SK-N-SH treated with all-trans-retinoic acid at 6 μM for 48 hours (cell line): ENCODE data around the gene CDH22.

Source experiments
- ATAC-seq: fragments of 200-7000 bp; cut with Tn5 transposase; 3 replicates; pipeline ENCODE4 v1.9.1; 2020; ENCODE audit warnings: mild to moderate bottlenecking, moderate library complexity
- ARNTL ChIP-seq: fragments of 450-650 bp; formaldehyde crosslinking; IDR thresholded peaks from 2 replicates; pipeline ENCODE4 v1.5.0; 2020; ENCODE audit warnings: low read depth, mild to moderate bottlenecking, moderate library complexity, borderline replicate concordance
- BACH2 ChIP-seq: fragments of 250-450 bp; sonication (Bioruptor Pico); IDR thresholded peaks from 2 replicates; pipeline ENCODE4 v1.9.0; 2021; ENCODE audit warnings: mild to moderate bottlenecking, borderline replicate concordance
- CSDC2 ChIP-seq: fragments of 250-450 bp; sonication (Bioruptor Pico); IDR thresholded peaks from 2 replicates; pipeline ENCODE4 v1.5.0; 2020; ENCODE audit warnings: mild to moderate bottlenecking, moderate library complexity
- ESRRG ChIP-seq: fragments of 250-450 bp; sonication (Bioruptor Pico); IDR thresholded peaks from 2 replicates; pipeline ENCODE4 v1.6.1; 2021; ENCODE audit warnings: mild to moderate bottlenecking
- GLIS3 ChIP-seq: fragments of 250-450 bp; sonication (Bioruptor Pico); IDR thresholded peaks from 2 replicates; pipeline ENCODE4 v1.5.0; 2020; ENCODE audit warnings: mild to moderate bottlenecking, moderate library complexity
- ISL1 ChIP-seq: fragments of 250-450 bp; sonication (Bioruptor Pico); IDR thresholded peaks from 2 replicates; pipeline ENCODE4 v2.1.2; 2022; ENCODE audit warnings: mild to moderate bottlenecking, moderate library complexity
- OSR1 ChIP-seq: fragments of 250-450 bp; sonication (Bioruptor Pico); IDR thresholded peaks from 2 replicates; pipeline ENCODE4 v1.8.0; 2022; ENCODE audit warnings: moderate library complexity, mild to moderate bottlenecking, inconsistent platforms
- PPARA ChIP-seq: fragments of 250-450 bp; sonication (Bioruptor Pico); IDR thresholded peaks from 2 replicates; pipeline ENCODE4 v1.5.0; 2020; ENCODE audit warnings: mild to moderate bottlenecking, borderline replicate concordance
- RARB ChIP-seq: fragments of 250-450 bp; sonication (Bioruptor Pico); IDR thresholded peaks from 2 replicates; pipeline ENCODE4 v1.8.0; 2021; ENCODE audit warnings: mild to moderate bottlenecking, moderate library complexity
- SNAI2 ChIP-seq: fragments of 250-450 bp; sonication (Bioruptor Pico); IDR thresholded peaks from 2 replicates; pipeline ENCODE4 v1.5.0; 2020; ENCODE audit warnings: mild to moderate bottlenecking, moderate library complexity
- TCF4 ChIP-seq: fragments of 250-450 bp; sonication (Bioruptor Pico); IDR thresholded peaks from 2 replicates; pipeline ENCODE4 v1.8.0; 2021; ENCODE audit warnings: mild to moderate bottlenecking, moderate library complexity, borderline replicate concordance
- TOX ChIP-seq: fragments of 250-450 bp; sonication (Bioruptor Pico); IDR thresholded peaks from 2 replicates; pipeline ENCODE4 v1.8.0; 2021; ENCODE audit warnings: mild to moderate bottlenecking, moderate library complexity, borderline replicate concordance
- ZC3H10 ChIP-seq: fragments of 250-450 bp; sonication (Bioruptor Pico); IDR thresholded peaks from 2 replicates; pipeline ENCODE4 v1.5.1; 2021; ENCODE audit warnings: mild to moderate bottlenecking, moderate library complexity
- ZFP3 ChIP-seq: fragments of 250-450 bp; sonication (Bioruptor Pico); IDR thresholded peaks from 2 replicates; pipeline ENCODE4 v1.5.0; 2020; ENCODE audit warnings: mild to moderate bottlenecking, moderate library complexity
- ZFP30 ChIP-seq: fragments of 450-650 bp; formaldehyde crosslinking; IDR thresholded peaks from 2 replicates; pipeline ENCODE4 v1.5.0; 2022; ENCODE audit warnings: mild to moderate bottlenecking, moderate library complexity
- ZNF565 ChIP-seq: fragments of 450-650 bp; formaldehyde crosslinking; conservative IDR thresholded peaks from 2 replicates; pipeline ENCODE4 v1.5.0; 2020; ENCODE audit warnings: low read depth, mild to moderate bottlenecking, moderate library complexity
- ZNF70 ChIP-seq: fragments of 450-650 bp; formaldehyde crosslinking; IDR thresholded peaks from 2 replicates; pipeline ENCODE4 v1.5.0; 2020; ENCODE audit warnings: mild to moderate bottlenecking, moderate library complexity
- ZNF8 ChIP-seq: fragments of 450-650 bp; formaldehyde crosslinking; IDR thresholded peaks from 2 replicates; pipeline ENCODE4 v1.5.0; 2020; ENCODE audit warnings: mild to moderate bottlenecking, moderate library complexity
- TF ChIP-seq, protein P1 (sequence below): fragments of 250-450 bp; sonication (Bioruptor Pico); IDR thresholded peaks from 2 replicates; pipeline ENCODE4 v1.8.0; 2020; ENCODE audit warnings: mild to moderate bottlenecking, moderate library complexity, borderline replicate concordance
- TF ChIP-seq, protein P2 (sequence below): fragments of 250-450 bp; sonication (Bioruptor Pico); IDR thresholded peaks from 2 replicates; pipeline ENCODE4 v1.5.1; 2020; ENCODE audit warnings: low read depth, mild to moderate bottlenecking, moderate library complexity
- TF ChIP-seq, protein P3 (sequence below): fragments of 250-450 bp; sonication (Bioruptor Pico); IDR thresholded peaks from 2 replicates; pipeline ENCODE4 v1.5.0; 2020; ENCODE audit warnings: mild to moderate bottlenecking, moderate library complexity
- TF ChIP-seq, protein P4 (sequence below): fragments of 250-450 bp; sonication (Bioruptor Pico); IDR thresholded peaks from 2 replicates; pipeline ENCODE4 v1.5.1; 2021; ENCODE audit warnings: mild to moderate bottlenecking, moderate library complexity
- TF ChIP-seq, protein P5 (sequence below): fragments of 250-450 bp; sonication (Bioruptor Pico); IDR thresholded peaks from 2 replicates; pipeline ENCODE4 v1.8.0; 2021; ENCODE audit warnings: low read depth, mild to moderate bottlenecking, moderate library complexity, borderline replicate concordance

CDH22 gene

DNA sequence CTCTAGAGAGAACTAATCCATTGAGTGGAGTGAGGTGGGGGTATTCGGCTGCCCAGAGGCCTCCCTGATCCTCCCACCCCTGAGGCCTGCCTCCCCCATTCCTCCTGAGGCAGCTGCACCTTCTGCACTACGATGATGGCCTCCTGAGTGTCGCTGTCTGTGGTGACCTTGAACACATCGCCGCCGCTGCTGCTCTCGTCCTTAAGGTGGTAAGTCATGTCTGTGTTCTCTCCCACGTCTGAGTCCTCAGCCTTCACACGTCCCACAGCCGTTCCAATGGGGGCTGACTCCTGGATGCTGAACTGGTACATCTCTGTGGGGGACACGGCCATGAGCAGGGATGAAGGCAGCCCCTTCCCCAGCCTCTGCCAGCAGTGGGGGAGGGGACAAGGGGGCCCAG, 95.4 kb downstream of the CDH22 start:
- no peak for ATAC-seq

DNA sequence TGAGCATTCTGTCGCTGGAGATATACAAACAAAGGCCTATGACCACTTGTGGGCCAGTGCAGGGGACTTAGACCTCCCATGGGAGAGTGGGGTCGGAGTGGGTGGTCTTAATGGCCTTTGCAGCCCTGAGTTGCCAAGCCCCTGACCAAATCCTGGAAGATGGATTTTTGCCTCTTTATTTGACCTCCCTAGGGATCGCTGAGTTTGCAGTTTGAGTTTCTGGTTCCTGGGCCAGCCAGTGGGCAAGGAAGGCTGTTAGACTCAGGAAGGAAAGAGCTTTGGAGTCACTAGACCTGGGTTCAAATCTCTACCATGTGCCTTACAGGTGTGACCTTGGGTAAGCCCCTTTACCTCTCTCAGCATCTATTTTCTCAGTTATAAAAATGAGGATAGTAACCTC, 96.0 kb downstream of the CDH22 start:
- no peak for ATAC-seq
- TF ChIP-seq ARNTL (CRISPR knock-in tag) (no peak), ZNF8 (CRISPR knock-in tag) (no peak), ZNF70 (no peak), SNAI2 (CRISPR knock-in tag) (no peak), TCF4 (no peak), ZNF565 (CRISPR knock-in tag) (no peak), ZFP3 (CRISPR knock-in tag) (no peak), ISL1 (no peak), ESRRG (no peak), TOX (CRISPR knock-in tag) (no peak), GLIS3 (CRISPR knock-in tag) (no peak), RARB (no peak), ZFP30 (CRISPR knock-in tag) (no peak)
- TF ChIP-seq, protein P1, sequence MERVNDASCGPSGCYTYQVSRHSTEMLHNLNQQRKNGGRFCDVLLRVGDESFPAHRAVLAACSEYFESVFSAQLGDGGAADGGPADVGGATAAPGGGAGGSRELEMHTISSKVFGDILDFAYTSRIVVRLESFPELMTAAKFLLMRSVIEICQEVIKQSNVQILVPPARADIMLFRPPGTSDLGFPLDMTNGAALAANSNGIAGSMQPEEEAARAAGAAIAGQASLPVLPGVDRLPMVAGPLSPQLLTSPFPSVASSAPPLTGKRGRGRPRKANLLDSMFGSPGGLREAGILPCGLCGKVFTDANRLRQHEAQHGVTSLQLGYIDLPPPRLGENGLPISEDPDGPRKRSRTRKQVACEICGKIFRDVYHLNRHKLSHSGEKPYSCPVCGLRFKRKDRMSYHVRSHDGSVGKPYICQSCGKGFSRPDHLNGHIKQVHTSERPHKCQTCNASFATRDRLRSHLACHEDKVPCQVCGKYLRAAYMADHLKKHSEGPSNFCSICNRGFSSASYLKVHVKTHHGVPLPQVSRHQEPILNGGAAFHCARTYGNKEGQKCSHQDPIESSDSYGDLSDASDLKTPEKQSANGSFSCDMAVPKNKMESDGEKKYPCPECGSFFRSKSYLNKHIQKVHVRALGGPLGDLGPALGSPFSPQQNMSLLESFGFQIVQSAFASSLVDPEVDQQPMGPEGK: no peak
- TF ChIP-seq, protein P2, sequence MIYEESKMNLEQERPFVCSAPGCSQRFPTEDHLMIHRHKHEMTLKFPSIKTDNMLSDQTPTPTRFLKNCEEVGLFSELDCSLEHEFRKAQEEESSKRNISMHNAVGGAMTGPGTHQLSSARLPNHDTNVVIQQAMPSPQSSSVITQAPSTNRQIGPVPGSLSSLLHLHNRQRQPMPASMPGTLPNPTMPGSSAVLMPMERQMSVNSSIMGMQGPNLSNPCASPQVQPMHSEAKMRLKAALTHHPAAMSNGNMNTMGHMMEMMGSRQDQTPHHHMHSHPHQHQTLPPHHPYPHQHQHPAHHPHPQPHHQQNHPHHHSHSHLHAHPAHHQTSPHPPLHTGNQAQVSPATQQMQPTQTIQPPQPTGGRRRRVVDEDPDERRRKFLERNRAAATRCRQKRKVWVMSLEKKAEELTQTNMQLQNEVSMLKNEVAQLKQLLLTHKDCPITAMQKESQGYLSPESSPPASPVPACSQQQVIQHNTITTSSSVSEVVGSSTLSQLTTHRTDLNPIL (CRISPR knock-in tag): no peak

More for the DNA sequence above, 95.4 kb downstream of the CDH22 start:
- TF ChIP-seq ESRRG: no peak
- TF ChIP-seq, protein P2 (CRISPR knock-in tag): no peak
- TF ChIP-seq ZFP3 (CRISPR knock-in tag): no peak
- no peak for TF ChIP-seq PPARA (CRISPR knock-in tag)
- no peak for TF ChIP-seq ZNF8 (CRISPR knock-in tag)
- TF ChIP-seq BACH2: no peak
- no peak for TF ChIP-seq SNAI2 (CRISPR knock-in tag)
- TF ChIP-seq GLIS3 (CRISPR knock-in tag): no peak
- TF ChIP-seq OSR1 (CRISPR knock-in tag): no peak
- no peak for TF ChIP-seq ARNTL (CRISPR knock-in tag)
- TF ChIP-seq, protein P1: no peak
- no peak for TF ChIP-seq ZNF565 (CRISPR knock-in tag)
- no peak for TF ChIP-seq TOX (CRISPR knock-in tag)
- TF ChIP-seq, protein P3, sequence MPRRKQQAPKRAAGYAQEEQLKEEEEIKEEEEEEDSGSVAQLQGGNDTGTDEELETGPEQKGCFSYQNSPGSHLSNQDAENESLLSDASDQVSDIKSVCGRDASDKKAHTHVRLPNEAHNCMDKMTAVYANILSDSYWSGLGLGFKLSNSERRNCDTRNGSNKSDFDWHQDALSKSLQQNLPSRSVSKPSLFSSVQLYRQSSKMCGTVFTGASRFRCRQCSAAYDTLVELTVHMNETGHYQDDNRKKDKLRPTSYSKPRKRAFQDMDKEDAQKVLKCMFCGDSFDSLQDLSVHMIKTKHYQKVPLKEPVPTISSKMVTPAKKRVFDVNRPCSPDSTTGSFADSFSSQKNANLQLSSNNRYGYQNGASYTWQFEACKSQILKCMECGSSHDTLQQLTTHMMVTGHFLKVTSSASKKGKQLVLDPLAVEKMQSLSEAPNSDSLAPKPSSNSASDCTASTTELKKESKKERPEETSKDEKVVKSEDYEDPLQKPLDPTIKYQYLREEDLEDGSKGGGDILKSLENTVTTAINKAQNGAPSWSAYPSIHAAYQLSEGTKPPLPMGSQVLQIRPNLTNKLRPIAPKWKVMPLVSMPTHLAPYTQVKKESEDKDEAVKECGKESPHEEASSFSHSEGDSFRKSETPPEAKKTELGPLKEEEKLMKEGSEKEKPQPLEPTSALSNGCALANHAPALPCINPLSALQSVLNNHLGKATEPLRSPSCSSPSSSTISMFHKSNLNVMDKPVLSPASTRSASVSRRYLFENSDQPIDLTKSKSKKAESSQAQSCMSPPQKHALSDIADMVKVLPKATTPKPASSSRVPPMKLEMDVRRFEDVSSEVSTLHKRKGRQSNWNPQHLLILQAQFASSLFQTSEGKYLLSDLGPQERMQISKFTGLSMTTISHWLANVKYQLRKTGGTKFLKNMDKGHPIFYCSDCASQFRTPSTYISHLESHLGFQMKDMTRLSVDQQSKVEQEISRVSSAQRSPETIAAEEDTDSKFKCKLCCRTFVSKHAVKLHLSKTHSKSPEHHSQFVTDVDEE (CRISPR knock-in tag): no peak

DNA sequence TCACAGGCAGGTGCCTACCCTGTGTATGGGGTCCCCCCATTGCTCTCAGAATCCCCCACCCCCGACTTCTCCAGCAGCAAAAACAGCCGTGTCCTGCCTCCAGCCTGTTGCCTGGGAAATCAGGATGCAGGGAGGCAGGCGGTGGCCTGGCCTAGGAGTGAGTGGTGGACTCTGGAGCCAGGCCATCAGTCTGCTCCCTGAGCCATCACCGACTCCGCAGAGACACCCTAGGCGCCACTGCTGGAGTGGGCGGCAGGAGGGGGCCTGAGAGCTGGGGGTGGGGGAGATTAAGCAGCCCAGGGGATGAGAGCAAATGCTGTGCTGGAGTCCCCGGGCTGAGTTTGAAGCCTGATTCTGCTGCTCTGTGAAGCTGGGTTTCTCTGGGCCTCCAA, 97.0 kb downstream of the CDH22 start:
- ATAC-seq: no peak
- no peak for TF ChIP-seq BACH2
- no peak for TF ChIP-seq ZC3H10
- no peak for TF ChIP-seq ZNF565 (CRISPR knock-in tag)
- TF ChIP-seq SNAI2 (CRISPR knock-in tag): no peak
- no peak for TF ChIP-seq ARNTL (CRISPR knock-in tag)
- TF ChIP-seq ZNF70: no peak
- TF ChIP-seq, protein P2 (CRISPR knock-in tag): no peak
- TF ChIP-seq PPARA (CRISPR knock-in tag): no peak
- no peak for TF ChIP-seq OSR1 (CRISPR knock-in tag)
- no peak for TF ChIP-seq ISL1
- TF ChIP-seq, protein P4, sequence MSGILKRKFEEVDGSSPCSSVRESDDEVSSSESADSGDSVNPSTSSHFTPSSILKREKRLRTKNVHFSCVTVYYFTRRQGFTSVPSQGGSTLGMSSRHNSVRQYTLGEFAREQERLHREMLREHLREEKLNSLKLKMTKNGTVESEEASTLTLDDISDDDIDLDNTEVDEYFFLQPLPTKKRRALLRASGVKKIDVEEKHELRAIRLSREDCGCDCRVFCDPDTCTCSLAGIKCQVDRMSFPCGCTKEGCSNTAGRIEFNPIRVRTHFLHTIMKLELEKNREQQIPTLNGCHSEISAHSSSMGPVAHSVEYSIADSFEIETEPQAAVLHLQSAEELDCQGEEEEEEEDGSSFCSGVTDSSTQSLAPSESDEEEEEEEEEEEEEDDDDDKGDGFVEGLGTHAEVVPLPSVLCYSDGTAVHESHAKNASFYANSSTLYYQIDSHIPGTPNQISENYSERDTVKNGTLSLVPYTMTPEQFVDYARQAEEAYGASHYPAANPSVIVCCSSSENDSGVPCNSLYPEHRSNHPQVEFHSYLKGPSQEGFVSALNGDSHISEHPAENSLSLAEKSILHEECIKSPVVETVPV (CRISPR knock-in tag): no peak
- no peak for TF ChIP-seq CSDC2
- TF ChIP-seq ESRRG: no peak
- TF ChIP-seq GLIS3 (CRISPR knock-in tag): no peak
- TF ChIP-seq ZFP3 (CRISPR knock-in tag): no peak
- TF ChIP-seq RARB: no peak
- TF ChIP-seq, protein P5, sequence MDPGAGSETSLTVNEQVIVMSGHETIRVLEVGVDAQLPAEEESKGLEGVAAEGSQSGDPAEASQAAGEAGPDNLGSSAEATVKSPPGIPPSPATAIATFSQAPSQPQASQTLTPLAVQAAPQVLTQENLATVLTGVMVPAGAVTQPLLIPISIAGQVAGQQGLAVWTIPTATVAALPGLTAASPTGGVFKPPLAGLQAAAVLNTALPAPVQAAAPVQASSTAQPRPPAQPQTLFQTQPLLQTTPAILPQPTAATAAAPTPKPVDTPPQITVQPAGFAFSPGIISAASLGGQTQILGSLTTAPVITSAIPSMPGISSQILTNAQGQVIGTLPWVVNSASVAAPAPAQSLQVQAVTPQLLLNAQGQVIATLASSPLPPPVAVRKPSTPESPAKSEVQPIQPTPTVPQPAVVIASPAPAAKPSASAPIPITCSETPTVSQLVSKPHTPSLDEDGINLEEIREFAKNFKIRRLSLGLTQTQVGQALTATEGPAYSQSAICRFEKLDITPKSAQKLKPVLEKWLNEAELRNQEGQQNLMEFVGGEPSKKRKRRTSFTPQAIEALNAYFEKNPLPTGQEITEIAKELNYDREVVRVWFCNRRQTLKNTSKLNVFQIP (CRISPR knock-in tag): no peak
